ENCODE measurements around the gene ZSWIM1. TPM values are rescaled to one million over a fixed set of nuclear protein-coding genes. Genes with fewer than 3 reads are reported as not detected.

The ZSWIM1 gene
- total and polyA plus RNA-seq, 2 of the 13 experiments (the other 11 are each of a cell fraction or from before 2014, with no cell fraction given) = 9.5 to 11.7 TPM

DNA sequence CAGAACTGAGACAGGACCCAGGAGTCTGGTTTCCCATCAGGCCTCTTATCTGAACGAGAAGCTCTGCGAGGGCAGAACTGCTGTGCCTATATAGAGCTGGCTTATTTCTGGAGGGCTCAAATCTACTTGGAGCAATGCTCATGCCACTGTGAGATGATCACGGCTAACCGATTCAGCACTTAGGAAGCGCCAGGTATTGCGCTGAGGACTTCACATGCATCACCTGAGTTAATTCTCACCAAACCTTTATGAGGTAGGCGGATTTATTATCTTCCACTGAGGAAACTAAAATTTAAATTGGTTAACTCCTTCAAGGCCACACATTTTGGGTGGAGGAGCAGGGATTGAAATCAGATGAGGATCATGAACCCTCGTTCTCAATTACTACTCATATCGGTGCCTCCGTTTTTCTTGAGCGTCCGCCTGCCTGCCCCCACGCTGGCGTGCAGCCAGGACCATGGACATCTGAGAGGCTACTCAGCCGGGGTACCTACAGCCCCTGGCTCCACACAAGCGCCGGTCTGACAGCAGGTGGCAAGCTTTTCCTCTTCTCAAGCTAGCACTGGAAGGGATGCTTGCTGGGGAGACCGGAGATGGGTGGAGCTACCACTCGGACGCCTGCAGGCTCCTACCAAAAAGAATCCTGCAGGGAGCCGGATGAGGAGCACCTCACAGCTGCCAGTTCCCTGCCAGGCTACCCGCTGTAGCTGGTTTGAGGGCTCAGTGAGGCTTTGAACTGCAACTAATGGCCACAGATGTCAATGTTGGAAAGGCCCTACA is 52.4 kb downstream of the ZSWIM1 start (continued):
- TF ChIP-seq ZFP90 (CRISPR knock-in tag; IDR thresholded peaks at IDR 0.05; ENCODE audit: borderline replicate concordance) = peak; percentile 65
- peak; percentile 31; the same call in 1 of the 2 replicates for TF ChIP-seq SP5 (CRISPR knock-in tag; IDR thresholded peaks at IDR 0.05; ENCODE audit: borderline replicate concordance, low read depth)
- TF ChIP-seq, protein P1, sequence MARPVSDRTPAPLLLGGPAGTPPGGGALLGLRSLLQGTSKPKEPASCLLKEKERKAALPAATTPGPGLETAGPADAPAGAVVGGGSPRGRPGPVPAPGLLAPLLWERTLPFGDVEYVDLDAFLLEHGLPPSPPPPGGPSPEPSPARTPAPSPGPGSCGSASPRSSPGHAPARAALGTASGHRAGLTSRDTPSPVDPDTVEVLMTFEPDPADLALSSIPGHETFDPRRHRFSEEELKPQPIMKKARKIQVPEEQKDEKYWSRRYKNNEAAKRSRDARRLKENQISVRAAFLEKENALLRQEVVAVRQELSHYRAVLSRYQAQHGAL (CRISPR knock-in tag; IDR thresholded peaks at IDR 0.05; ENCODE audit: not compliant biosample characterization) = peak; percentile 4
- peak; percentile 74; the same call in 1 of the 2 replicates for TF ChIP-seq ZSCAN20 (CRISPR knock-in tag; IDR thresholded peaks at IDR 0.05; ENCODE audit: borderline replicate concordance)
- TF ChIP-seq ISL2 (CRISPR knock-in tag; IDR thresholded peaks at IDR 0.05) = 0 out of 2 replicates have a peak, but pooled peaks have one; percentile 26
- TF ChIP-seq, protein P2, sequence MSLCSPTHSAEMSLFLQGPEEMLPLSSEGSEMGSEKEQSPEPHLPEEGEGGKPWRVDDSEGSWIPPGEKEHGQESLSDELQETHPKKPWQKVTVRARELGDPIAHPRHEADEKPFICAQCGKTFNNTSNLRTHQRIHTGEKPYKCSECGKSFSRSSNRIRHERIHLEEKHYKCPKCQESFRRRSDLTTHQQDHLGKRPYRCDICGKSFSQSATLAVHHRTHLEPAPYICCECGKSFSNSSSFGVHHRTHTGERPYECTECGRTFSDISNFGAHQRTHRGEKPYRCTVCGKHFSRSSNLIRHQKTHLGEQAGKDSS (CRISPR knock-in tag; IDR thresholded peaks at IDR 0.05; ENCODE audit: borderline replicate concordance, low read depth) = peak; percentile 59; the same call in 1 of the 2 replicates
- TF ChIP-seq, protein P3, sequence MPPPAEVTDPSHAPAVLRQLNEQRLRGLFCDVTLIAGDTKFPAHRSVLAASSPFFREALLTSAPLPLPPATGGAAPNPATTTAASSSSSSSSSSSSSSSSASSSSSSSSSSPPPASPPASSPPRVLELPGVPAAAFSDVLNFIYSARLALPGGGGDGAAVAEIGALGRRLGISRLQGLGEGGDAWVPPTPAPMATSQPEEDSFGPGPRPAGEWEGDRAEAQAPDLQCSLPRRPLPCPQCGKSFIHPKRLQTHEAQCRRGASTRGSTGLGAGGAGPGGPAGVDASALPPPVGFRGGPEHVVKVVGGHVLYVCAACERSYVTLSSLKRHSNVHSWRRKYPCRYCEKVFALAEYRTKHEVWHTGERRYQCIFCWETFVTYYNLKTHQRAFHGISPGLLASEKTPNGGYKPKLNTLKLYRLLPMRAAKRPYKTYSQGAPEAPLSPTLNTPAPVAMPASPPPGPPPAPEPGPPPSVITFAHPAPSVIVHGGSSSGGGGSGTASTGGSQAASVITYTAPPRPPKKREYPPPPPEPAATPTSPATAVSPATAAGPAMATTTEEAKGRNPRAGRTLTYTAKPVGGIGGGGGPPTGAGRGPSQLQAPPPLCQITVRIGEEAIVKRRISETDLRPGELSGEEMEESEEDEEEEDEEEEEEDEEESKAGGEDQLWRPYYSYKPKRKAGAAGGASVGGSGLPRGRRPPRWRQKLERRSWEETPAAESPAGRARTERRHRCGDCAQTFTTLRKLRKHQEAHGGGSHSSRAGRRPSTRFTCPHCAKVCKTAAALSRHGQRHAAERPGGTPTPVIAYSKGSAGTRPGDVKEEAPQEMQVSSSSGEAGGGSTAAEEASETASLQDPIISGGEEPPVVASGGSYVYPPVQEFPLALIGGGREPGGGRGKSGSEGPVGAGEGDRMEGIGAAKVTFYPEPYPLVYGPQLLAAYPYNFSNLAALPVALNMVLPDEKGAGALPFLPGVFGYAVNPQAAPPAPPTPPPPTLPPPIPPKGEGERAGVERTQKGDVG (CRISPR knock-in tag; IDR thresholded peaks at IDR 0.05; ENCODE audit: borderline replicate concordance) = peak; percentile 65; the same call in 1 of the 2 replicates
- TF ChIP-seq MAFF (IDR thresholded peaks at IDR 0.05; ENCODE audit: low read depth, low read length) = no peak; the same call in 1 of the 2 replicates
- 0 out of 2 replicates have a peak, but pooled peaks have one; percentile 45 for TF ChIP-seq KDM5A (IDR thresholded peaks at IDR 0.05; ENCODE audit: borderline replicate concordance, low read length)
- peak; percentile 12; the same call in 1 of the 2 replicates for TF ChIP-seq CCDC6 (CRISPR knock-in tag; IDR thresholded peaks at IDR 0.05)
- TF ChIP-seq, protein P4, sequence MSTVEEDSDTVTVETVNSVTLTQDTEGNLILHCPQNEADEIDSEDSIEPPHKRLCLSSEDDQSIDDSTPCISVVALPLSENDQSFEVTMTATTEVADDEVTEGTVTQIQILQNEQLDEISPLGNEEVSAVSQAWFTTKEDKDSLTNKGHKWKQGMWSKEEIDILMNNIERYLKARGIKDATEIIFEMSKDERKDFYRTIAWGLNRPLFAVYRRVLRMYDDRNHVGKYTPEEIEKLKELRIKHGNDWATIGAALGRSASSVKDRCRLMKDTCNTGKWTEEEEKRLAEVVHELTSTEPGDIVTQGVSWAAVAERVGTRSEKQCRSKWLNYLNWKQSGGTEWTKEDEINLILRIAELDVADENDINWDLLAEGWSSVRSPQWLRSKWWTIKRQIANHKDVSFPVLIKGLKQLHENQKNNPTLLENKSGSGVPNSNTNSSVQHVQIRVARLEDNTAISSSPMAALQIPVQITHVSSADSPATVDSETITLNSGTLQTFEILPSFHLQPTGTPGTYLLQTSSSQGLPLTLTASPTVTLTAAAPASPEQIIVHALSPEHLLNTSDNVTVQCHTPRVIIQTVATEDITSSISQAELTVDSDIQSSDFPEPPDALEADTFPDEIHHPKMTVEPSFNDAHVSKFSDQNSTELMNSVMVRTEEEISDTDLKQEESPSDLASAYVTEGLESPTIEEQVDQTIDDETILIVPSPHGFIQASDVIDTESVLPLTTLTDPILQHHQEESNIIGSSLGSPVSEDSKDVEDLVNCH (CRISPR knock-in tag; IDR thresholded peaks at IDR 0.05) = no peak; the same call in 1 of the 2 replicates
- TF ChIP-seq, protein P5, sequence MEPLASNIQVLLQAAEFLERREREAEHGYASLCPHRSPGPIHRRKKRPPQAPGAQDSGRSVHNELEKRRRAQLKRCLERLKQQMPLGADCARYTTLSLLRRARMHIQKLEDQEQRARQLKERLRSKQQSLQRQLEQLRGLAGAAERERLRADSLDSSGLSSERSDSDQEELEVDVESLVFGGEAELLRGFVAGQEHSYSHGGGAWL (CRISPR knock-in tag; IDR thresholded peaks at IDR 0.05) = peak; percentile 10; the same call in 1 of the 2 replicates
- TF ChIP-seq NONO (IDR thresholded peaks at IDR 0.05) = no peak
- TF ChIP-seq NONO (CRISPR knock-in tag; conservative IDR thresholded peaks at IDR 0.05) = peak; percentile 68; the same call in 1 of the 2 replicates
- TF ChIP-seq, protein P6, sequence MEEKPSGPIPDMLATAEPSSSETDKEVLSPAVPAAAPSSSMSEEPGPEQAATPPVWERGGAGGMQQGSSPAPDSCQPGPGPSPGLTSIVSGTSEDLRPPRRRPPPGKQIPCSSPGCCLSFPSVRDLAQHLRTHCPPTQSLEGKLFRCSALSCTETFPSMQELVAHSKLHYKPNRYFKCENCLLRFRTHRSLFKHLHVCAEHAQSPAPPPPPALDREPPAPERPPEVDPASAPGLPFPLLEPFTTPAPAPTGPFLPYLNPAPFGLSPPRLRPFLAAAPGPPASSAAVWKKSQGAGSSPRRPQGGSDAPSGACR (CRISPR knock-in tag; IDR thresholded peaks at IDR 0.05) = peak; percentile 20; the same call in 1 of the 2 replicates
- no peak; the same call in 1 of the 2 replicates for TF ChIP-seq ZBTB7B (CRISPR knock-in tag; IDR thresholded peaks at IDR 0.05)
- peak; percentile 47; the same call in 1 of the 2 replicates for TF ChIP-seq RELA (CRISPR knock-in tag; IDR thresholded peaks at IDR 0.05)
- no peak for TF ChIP-seq NAIF1 (CRISPR knock-in tag; IDR thresholded peaks at IDR 0.05; ENCODE audit: borderline replicate concordance)
- 0 out of 2 replicates have a peak, but pooled peaks have one; percentile 56 for TF ChIP-seq ZNF589 (CRISPR knock-in tag; conservative IDR thresholded peaks at IDR 0.05)
